Upper lobe of left lung (tissue), 4 donors: ENCODE data around the gene SLC27A5.

Experiments
- POLR2A ChIP-seq, 4 donors: fragments of 450-650 bp; IDR thresholded peaks; one replicate each; pipeline ENCODE4 v1.5.1; 2016 to 2017; ENCODE audit warnings: antibody characterized with exemption in 4 of 4, mild to moderate bottlenecking in 2 of 4
- POLR2AphosphoS5 ChIP-seq, 2 donors: sonication (generic); formaldehyde crosslinking; IDR thresholded peaks; one replicate each; pipeline ENCODE4 v1.5.1; 2017; ENCODE audit warnings: antibody characterized with exemption in 2 of 2
- TF ChIP-seq, protein P1 (sequence below), 6 experiments: fragments of 450-650 bp in 4 of 6; fragments of 200-600 bp in 2 of 6; sonication (generic) in 2 of 6; IDR thresholded peaks; one replicate each; pipeline ENCODE4 v1.5.1; 2016 to 2019; ENCODE audit warnings: antibody characterized with exemption in 6 of 6

DNA sequence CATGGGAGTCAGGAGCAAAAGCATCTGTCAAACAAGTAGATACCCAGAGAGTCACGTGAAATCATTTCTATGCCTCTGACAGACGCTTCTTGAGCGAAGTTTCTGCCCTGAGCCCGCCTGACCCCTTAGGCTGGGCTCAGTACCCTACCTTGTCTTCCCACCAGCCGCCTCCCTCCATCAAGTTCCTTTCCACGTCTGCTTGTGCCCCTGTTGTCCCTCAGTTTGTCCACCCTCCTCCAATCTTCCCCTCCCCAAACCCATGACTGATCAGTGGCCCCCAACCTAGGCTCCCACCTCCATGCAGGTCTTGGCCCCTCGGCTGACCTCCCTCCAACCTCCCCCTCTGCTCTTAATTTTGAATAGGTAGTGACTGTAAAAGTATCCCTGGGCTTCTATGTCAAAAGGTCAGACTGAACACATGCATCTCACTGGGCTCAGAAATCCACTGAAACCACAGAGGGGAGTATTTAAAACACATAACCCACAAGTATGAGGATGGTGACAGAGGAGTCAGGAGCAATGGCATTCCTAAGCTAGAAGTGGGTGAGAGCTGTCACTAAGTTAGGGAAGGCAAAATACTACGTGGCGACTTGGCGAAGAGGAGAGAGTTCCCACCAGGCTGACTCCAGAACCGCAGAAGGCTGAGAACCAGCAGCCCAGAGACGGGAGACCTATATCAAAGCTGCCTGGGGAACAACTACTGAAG is 37.3 kb downstream of the SLC27A5 start:
- TF ChIP-seq, protein P1, sequence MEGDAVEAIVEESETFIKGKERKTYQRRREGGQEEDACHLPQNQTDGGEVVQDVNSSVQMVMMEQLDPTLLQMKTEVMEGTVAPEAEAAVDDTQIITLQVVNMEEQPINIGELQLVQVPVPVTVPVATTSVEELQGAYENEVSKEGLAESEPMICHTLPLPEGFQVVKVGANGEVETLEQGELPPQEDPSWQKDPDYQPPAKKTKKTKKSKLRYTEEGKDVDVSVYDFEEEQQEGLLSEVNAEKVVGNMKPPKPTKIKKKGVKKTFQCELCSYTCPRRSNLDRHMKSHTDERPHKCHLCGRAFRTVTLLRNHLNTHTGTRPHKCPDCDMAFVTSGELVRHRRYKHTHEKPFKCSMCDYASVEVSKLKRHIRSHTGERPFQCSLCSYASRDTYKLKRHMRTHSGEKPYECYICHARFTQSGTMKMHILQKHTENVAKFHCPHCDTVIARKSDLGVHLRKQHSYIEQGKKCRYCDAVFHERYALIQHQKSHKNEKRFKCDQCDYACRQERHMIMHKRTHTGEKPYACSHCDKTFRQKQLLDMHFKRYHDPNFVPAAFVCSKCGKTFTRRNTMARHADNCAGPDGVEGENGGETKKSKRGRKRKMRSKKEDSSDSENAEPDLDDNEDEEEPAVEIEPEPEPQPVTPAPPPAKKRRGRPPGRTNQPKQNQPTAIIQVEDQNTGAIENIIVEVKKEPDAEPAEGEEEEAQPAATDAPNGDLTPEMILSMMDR (IDR thresholded peaks at IDR 0.05), result no peak
- TF ChIP-seq POLR2A (IDR thresholded peaks at IDR 0.05), result no peak
- TF ChIP-seq POLR2AphosphoS5 (IDR thresholded peaks at IDR 0.05), result no peak
